Choroid plexus epithelial cell (primary cell): ENCODE data around the gene BRSK2.

ENCODE experiments used
- DNase-seq: peaks from one replicate; pipeline ENCODE4 v3.0.0-alpha.2; 2010; ENCODE audit warnings: low read depth
- H3K4me3 ChIP-seq: 2 replicates; pipeline ENCODE4 v1.5.1; 2011; ENCODE audit warnings: low read depth, mild to moderate bottlenecking, control low read depth, low read length, moderate library complexity
- TF ChIP-seq, protein P1 (sequence below): conservative IDR thresholded peaks from 2 replicates; pipeline ENCODE4 v1.5.1; 2011; ENCODE audit warnings: low read depth, mild to moderate bottlenecking, control low read depth, inconsistent platforms, low read length, moderate library complexity

The BRSK2 gene

DNA sequence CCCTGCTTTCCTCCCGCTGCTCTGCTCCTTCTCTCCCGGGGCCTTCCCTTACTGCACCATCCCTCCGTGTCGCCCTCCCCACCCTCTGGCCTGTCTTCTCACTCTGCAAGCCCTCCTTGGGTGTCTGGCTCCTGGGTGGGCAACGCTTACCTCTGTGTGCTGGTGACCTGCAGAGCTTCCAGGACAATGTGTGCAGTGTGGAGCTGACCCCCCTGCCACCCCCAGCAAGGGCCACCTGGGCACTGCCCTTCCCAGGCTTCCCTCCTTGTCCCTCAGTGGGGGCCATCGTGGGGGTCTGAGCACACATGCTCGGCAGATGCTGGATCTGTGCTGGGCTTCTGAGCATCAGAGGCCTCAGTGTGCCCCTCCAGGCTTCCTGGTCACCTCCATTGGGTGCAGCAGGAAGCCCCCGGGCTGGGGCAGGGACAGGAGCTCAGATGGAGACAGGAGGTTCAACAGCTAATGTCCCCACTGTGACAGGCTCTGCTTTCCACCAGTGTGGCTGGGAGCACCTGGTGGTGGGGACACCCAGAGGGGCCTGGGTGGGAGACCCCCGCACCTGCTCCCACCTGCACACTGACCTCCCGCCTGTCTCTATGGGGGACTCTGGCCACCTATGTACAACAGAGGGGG, 7.8 kb upstream of the BRSK2 start:
- H3K4me3 ChIP-seq = no peak overlapping the region
- TF ChIP-seq, protein P1, sequence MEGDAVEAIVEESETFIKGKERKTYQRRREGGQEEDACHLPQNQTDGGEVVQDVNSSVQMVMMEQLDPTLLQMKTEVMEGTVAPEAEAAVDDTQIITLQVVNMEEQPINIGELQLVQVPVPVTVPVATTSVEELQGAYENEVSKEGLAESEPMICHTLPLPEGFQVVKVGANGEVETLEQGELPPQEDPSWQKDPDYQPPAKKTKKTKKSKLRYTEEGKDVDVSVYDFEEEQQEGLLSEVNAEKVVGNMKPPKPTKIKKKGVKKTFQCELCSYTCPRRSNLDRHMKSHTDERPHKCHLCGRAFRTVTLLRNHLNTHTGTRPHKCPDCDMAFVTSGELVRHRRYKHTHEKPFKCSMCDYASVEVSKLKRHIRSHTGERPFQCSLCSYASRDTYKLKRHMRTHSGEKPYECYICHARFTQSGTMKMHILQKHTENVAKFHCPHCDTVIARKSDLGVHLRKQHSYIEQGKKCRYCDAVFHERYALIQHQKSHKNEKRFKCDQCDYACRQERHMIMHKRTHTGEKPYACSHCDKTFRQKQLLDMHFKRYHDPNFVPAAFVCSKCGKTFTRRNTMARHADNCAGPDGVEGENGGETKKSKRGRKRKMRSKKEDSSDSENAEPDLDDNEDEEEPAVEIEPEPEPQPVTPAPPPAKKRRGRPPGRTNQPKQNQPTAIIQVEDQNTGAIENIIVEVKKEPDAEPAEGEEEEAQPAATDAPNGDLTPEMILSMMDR = no peak
- DNase-seq = no peak

DNA sequence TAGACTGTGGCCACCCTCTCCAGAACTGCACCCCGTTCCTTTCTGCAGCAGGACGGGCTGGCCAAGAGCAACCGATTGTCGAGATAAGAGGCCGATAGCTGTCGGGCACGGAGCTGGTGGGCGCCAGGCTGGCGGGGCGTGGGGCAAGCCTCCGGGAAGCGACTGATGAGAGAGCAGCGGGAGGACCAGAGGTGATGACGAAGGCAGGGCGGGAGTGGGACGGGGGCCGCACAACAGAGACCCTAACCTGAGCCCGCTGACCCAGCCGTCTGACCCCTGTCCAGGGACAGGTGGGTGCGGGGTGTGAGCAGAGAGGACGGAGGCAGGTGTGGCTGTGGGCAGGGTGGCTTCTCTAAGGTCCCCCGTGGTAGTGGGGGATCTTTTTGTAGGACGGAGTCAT, 7.3 kb upstream of the BRSK2 start:
- H3K4me3 ChIP-seq = no peak overlapping the region
- DNase-seq = no peak
- TF ChIP-seq, protein P1 = no peak

DNA sequence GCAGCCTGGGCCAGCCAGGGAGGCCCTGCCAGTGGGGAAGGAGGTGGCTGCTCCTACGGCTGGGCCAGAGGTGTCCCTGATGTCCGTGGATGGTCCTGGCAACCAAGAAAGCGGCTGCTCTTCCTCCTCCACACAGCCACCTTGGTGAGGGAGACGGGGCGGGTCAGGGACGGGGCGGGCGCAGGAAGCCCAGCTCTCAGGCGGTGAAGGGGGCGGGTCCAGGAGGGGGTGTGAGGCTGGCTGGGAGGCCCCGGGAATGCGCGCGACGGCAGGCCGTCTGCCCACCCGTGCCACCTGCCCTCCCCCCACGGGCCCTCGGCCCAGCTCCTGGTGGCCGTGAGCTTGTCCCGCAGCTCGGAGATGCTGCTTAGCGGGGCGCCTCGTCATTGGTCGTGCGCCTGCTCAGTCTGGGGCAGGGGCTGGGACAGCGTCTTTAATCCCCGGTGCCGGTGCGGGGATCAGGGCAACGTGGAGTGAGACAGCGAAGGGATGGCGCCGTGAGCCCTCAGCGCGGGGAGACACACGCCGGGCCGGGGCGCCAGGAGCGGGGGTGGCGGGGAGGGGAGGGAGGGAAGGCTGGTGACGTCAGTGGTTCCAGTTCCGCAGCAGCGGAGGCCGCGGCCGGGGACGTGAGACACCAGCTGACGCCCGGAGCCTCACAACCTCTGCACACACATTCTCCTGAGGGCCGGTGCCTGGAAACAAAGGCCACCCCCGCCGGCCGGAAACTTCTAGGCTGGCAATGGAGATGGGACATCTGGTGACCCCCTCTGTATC, 6.7 kb upstream of the BRSK2 start:
- DNase-seq = peak; percentile 65
- H3K4me3 ChIP-seq = peak overlapping the region; percentile 60
- TF ChIP-seq, protein P1 = no peak

DNA sequence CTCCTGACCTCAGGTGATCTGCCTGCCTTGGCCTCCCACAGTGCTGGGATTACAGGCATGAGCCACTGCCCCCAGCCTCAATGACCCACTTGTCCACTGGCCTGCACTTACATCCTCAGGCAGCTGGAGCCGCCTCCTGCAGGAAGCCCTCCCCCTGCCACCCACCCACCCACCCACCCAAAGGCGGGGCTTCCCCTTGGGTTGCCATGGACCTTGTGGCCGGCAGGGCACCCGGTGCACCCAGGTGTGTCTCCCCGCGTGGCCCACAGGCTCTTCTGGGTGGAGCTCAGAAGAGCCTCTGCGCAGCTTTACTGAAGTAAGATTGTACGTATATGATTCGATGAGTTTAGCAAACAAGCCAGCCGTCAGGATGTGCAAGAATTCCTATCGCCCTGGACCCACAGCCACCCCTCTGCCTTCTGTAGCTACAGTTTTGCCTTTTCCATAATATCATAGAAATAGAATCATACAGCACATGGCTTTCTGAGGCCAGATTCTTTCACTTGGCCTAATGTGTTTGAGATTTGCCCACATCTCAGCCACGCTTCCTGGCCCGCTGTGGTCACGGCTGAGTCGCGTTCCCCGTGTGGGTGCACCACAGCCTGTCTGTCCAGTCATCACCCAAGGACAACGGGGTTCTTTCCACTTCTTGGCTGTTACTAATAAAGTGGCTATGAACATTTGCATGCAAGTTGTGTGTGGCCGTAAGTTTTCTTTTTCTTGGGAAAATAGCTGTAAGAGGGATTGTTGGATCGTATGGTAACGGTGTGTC, 5.3 kb upstream of the BRSK2 start:
- DNase-seq = no peak
- TF ChIP-seq, protein P1 = no peak
- no peak overlapping the region for H3K4me3 ChIP-seq

DNA sequence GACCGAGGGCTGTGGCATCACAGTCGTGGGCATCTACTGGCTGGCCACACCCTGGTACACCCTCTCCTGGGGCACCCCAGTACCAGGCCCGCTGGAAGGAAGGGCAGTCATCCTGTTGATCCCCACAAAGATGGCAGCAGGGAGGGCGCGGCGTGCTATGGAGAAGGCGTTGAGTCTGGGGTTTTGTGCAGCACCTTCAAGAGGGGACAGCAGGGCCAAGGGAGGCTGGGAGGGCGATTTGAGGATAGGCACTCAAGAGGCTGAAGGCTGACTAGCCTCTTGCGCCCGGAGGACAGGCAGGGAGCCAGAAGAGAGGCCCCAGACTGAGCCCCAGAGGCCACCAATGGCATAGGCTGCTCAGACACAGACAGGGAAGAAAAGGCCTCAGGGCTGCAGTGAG, 2.2 kb upstream of the BRSK2 start:
- DNase-seq = no peak
- no peak overlapping the region for H3K4me3 ChIP-seq
- TF ChIP-seq, protein P1 = no peak

DNA sequence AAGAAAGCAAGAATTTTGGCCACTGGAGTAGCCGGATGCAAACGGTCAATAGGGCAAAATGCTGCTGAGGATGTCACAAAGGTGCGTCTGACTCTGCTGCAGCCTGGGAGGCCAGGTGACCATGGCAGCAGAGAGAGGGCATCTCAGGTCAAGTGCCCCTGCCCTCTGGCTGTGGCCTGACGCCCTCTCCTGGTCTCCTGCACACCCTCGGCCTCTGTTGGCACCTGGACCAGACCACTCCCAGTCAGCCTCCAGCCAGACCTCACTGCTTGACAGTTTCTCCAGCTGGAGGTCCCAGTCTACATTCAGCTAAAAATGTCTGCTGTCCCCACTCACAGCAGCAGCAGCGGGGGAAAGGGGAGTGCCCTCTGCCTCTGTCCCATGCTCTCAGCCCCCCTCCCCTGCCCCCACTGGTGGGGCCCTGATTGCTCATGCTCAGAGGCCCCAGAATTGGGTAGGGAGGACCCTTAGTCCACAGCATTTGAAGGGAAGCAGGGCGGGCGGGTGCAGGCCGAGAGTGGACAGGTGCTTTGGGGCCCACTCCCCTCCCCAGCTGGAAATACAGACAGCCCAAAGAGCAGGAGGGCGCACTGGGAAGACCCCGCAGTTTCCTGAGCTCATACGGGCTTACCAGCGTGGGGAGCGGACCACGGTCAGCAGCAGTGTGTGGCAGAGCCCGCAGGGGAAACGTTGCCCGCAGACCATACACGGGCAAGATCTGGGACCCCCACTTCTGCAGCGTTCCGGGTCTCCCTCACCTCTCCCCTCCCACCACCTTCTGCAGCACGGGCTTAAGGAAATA, 1.6 kb upstream of the BRSK2 start:
- H3K4me3 ChIP-seq = no peak overlapping the region
- DNase-seq = no peak

More for the DNA sequence above, 1.6 kb upstream of the BRSK2 start:
- TF ChIP-seq, protein P1 = no peak
